ENCODE results near the gene JMJD8.

The JMJD8 gene

GRCh38 chr16:675884-676564, 8.1 kb downstream of the JMJD8 start:
- Histone ChIP-seq H3K9ac (ENCODE audit: low read length) (no peak overlapping the region), H3K9me3 (ENCODE audit: control insufficient read depth, low read depth, low read length) (no peaks in the 10 kb centered on the region), H3K27ac (ENCODE audit: low read length) (no peak overlapping the region), H3K27me3 (ENCODE audit: control insufficient read depth, insufficient read depth, low read length) (no peaks in the 10 kb centered on the region), H3K36me3 (ENCODE audit: control insufficient read depth, low read depth, low read length) (peaks cover 29% of the 10 kb centered on the region), H3K4me1 (ENCODE audit: control insufficient read depth, low read depth, low read length) (peaks cover 4% of the 10 kb centered on the region), H3K4me3 (ENCODE audit: low read length) (no peak overlapping the region)

DNA sequence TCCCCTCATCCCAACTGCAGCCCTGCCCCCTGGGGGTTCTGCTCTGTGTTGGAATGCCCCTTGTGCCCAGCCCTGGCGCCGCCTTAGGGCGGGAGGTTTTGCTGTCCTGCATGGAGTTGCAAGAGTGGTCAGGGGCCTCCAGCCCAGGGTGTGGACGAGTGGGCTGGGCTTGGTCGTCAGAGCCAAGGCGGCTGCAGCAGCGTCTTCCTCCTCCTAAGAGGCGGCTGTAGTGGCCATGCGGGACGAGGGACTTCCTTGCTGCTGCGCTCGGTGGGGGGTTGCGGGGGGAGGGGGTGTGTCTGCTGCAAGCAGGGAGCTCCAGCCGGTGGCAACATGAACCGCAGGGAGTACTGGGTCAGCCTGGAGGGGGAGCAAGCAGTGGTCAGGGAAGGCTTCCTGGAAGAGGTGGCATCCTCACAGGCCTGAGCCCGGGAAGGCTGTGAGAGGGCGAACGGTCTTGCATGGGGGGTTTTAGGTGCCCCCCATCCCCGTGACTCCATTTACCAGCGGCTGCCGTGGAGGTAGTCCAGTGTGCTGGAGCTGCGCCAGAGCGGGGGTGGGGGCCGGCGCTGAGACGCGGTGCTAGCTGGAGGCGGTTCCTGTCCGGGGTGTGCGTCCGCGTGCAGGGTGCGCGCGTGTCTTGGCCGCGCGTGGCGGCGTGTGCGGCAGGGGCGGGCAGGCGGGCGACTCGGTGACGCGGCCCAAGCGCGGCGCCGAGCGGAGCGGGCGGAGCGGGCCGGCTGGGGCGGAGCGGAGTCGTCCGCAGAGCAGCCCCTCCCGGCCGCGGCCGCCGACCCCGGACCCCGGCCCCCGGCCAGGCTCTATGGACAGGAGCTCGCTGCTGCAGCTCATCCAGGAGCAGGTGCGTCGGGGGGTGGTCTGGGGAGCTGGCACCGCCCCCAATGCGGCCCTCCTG, 8.9 kb downstream of the JMJD8 start, which contains the start of gene RHBDL1:
RHBDL1 (plus strand) TSS at position 704 of the 916 bp plus-strand sequence; CDS start at position 824, 120 bp downstream.
- Histone ChIP-seq H3K4me3 (ENCODE audit: low read length) (peak within 1 kb of the TSS; percentile 32), H3K9me3 (ENCODE audit: control insufficient read depth, low read depth, low read length) (no peaks in the 10 kb centered on the region), H3K27ac (ENCODE audit: low read length) (no peak within 1 kb of the TSS), H3K27me3 (ENCODE audit: control insufficient read depth, insufficient read depth, low read length) (no peaks in the 10 kb centered on the region), H3K36me3 (ENCODE audit: control insufficient read depth, low read depth, low read length) (peaks cover 36% of the 10 kb centered on the region), H3K9ac (ENCODE audit: low read length) (no peak within 1 kb of the TSS), H3K4me1 (ENCODE audit: control insufficient read depth, low read depth, low read length) (peaks cover 3% of the 10 kb centered on the region)

- Histone ChIP-seq H3K9ac (ENCODE audit: low read length) (no peak overlapping the region), H3K27me3 (ENCODE audit: control insufficient read depth, insufficient read depth, low read length) (no peaks in the 10 kb centered on the region), H3K27ac (ENCODE audit: low read length) (no peak overlapping the region), H3K4me1 (ENCODE audit: control insufficient read depth, low read depth, low read length) (peaks cover 3% of the 10 kb centered on the region), H3K9me3 (ENCODE audit: control insufficient read depth, low read depth, low read length) (no peaks in the 10 kb centered on the region), H3K36me3 (ENCODE audit: control insufficient read depth, low read depth, low read length) (peaks cover 45% of the 10 kb centered on the region), H3K4me3 (ENCODE audit: low read length) (peak overlapping the region; percentile 32)
Observed at GRCh38 chr16:674214-674881, 9.8 kb downstream of the JMJD8 start.

GRCh38 chr16:673399-673991, 10.6 kb downstream of the JMJD8 start:
- Histone ChIP-seq H3K4me1 (ENCODE audit: control insufficient read depth, low read depth, low read length) (peaks cover 3% of the 10 kb centered on the region), H3K4me3 (ENCODE audit: low read length) (no peak overlapping the region), H3K27me3 (ENCODE audit: control insufficient read depth, insufficient read depth, low read length) (no peaks in the 10 kb centered on the region), H3K9ac (ENCODE audit: low read length) (no peak overlapping the region), H3K36me3 (ENCODE audit: control insufficient read depth, low read depth, low read length) (peaks cover 45% of the 10 kb centered on the region), H3K9me3 (ENCODE audit: control insufficient read depth, low read depth, low read length) (no peaks in the 10 kb centered on the region), H3K27ac (ENCODE audit: low read length) (no peak overlapping the region)

DNA sequence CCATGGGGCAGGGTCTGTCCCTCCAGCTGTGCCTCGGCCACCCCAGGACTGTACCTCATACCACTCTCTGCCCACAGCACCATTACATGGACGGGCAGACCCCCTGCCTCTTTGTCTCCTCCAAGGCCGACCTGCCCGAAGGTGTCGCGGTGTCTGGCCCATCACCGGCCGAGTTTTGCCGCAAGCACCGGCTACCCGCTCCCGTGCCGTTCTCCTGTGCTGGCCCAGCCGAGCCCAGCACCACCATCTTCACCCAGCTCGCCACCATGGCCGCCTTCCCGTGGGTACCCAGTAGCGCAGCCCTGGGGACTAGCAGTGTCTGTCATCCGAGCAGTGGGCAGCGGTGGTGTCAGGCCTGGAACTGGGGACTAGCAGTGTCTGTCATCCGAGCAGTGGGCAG, 11.3 kb downstream of the JMJD8 start:
- no peak overlapping the region for H3K4me3 ChIP-seq (ENCODE audit: low read length)
- H3K9ac ChIP-seq (ENCODE audit: low read length), result no peak overlapping the region
- H3K4me1 ChIP-seq (ENCODE audit: control insufficient read depth, low read depth, low read length), result peaks cover 3% of the 10 kb centered on the region
- no peaks in the 10 kb centered on the region for H3K27me3 ChIP-seq (ENCODE audit: control insufficient read depth, insufficient read depth, low read length)
- H3K9me3 ChIP-seq (ENCODE audit: control insufficient read depth, low read depth, low read length), result no peaks in the 10 kb centered on the region
- H3K36me3 ChIP-seq (ENCODE audit: control insufficient read depth, low read depth, low read length), result peaks cover 45% of the 10 kb centered on the region
- no peak overlapping the region for H3K27ac ChIP-seq (ENCODE audit: low read length)

GRCh38 chr16:672371-672770, 11.8 kb downstream of the JMJD8 start:
- H3K9me3 ChIP-seq (ENCODE audit: control insufficient read depth, low read depth, low read length), result no peaks in the 10 kb centered on the region
- H3K27me3 ChIP-seq (ENCODE audit: control insufficient read depth, insufficient read depth, low read length), result no peaks in the 10 kb centered on the region
- H3K4me3 ChIP-seq (ENCODE audit: low read length), result no peak overlapping the region
- peaks cover 45% of the 10 kb centered on the region for H3K36me3 ChIP-seq (ENCODE audit: control insufficient read depth, low read depth, low read length)
- peaks cover 3% of the 10 kb centered on the region for H3K4me1 ChIP-seq (ENCODE audit: control insufficient read depth, low read depth, low read length)
- H3K27ac ChIP-seq (ENCODE audit: low read length), result no peak overlapping the region
- H3K9ac ChIP-seq (ENCODE audit: low read length), result no peak overlapping the region

DNA sequence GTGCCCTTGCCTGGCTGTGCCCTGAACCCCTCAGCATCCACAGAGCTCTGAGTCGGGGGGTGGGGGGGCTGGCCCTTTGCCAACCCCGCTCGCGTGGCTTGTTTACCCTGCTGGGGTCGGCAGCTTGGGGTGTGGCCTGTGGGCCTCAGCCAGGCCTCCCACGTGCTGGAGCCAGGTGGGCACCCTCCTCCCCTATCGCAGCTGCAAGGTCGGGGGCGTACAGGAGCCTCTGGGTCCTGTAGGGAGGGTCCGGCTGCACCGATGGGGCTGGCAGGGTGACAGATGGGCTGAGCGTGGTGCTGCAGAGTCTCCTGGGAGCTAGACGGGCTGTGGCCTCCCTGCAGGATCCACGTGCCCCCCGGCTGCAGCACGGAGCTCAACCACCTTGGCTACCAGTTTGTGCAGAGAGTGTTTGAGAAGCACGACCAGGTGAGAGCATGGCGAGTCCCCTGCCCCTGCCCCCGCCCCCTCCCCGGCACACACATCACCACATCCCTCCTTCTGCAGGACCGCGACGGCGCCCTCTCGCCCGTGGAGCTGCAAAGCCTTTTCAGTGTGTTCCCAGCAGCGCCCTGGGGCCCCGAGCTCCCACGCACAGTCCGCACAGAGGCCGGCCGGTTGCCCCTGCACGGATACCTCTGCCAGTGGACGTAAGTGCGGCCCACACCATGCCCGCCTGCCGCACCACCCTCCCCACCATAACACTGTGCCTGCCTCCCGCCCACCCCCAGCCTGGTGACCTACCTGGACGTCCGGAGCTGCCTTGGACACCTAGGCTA, 12.6 kb downstream of the JMJD8 start:
- Histone ChIP-seq H3K4me1 (ENCODE audit: control insufficient read depth, low read depth, low read length) (peaks cover 3% of the 10 kb centered on the region), H3K9ac (ENCODE audit: low read length) (no peak overlapping the region), H3K36me3 (ENCODE audit: control insufficient read depth, low read depth, low read length) (peaks cover 45% of the 10 kb centered on the region)

GRCh38 chr16:670485-671352, 13.4 kb downstream of the JMJD8 start:
- H3K27me3 ChIP-seq (ENCODE audit: control insufficient read depth, insufficient read depth, low read length), result no peaks in the 10 kb centered on the region
- H3K4me3 ChIP-seq (ENCODE audit: low read length), result no peak overlapping the region
- H3K4me1 ChIP-seq (ENCODE audit: control insufficient read depth, low read depth, low read length), result peaks cover 3% of the 10 kb centered on the region
- H3K36me3 ChIP-seq (ENCODE audit: control insufficient read depth, low read depth, low read length), result peaks cover 45% of the 10 kb centered on the region
- H3K9ac ChIP-seq (ENCODE audit: low read length), result no peak overlapping the region
- H3K9me3 ChIP-seq (ENCODE audit: control insufficient read depth, low read depth, low read length), result no peaks in the 10 kb centered on the region
- H3K27ac ChIP-seq (ENCODE audit: low read length), result no peak overlapping the region

More for the DNA sequence above, 12.6 kb downstream of the JMJD8 start:
- H3K27me3 ChIP-seq (ENCODE audit: control insufficient read depth, insufficient read depth, low read length), result no peaks in the 10 kb centered on the region
- no peaks in the 10 kb centered on the region for H3K9me3 ChIP-seq (ENCODE audit: control insufficient read depth, low read depth, low read length)
- no peak overlapping the region for H3K27ac ChIP-seq (ENCODE audit: low read length)
- H3K4me3 ChIP-seq (ENCODE audit: low read length), result no peak overlapping the region

DNA sequence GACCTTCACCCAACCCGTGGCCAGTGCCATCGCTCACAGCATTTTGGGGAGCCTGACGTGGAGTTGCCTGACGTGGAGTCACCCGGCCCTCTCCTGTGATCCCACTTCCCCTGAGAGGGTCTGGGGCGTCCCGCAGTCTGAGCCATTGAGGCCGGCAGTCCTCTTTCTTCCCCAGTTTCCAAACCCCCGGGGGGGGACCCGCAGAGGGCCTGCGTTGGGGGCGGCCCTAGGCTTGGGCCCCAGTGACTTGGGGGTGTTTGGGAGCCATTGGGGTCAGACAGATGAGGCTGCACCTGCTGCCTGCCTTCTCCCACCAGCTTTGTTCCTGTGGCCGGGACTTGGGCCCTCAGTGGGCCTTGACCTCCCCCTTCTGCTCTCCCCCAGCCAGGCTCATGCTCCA, 14.5 kb downstream of the JMJD8 start:
- Histone ChIP-seq H3K27ac (ENCODE audit: low read length) (no peak overlapping the region), H3K4me3 (ENCODE audit: low read length) (no peak overlapping the region), H3K9me3 (ENCODE audit: control insufficient read depth, low read depth, low read length) (no peaks in the 10 kb centered on the region), H3K9ac (ENCODE audit: low read length) (no peak overlapping the region), H3K4me1 (ENCODE audit: control insufficient read depth, low read depth, low read length) (peaks cover under 1% of the 10 kb centered on the region), H3K27me3 (ENCODE audit: control insufficient read depth, insufficient read depth, low read length) (no peaks in the 10 kb centered on the region), H3K36me3 (ENCODE audit: control insufficient read depth, low read depth, low read length) (peaks cover 45% of the 10 kb centered on the region)

DNA sequence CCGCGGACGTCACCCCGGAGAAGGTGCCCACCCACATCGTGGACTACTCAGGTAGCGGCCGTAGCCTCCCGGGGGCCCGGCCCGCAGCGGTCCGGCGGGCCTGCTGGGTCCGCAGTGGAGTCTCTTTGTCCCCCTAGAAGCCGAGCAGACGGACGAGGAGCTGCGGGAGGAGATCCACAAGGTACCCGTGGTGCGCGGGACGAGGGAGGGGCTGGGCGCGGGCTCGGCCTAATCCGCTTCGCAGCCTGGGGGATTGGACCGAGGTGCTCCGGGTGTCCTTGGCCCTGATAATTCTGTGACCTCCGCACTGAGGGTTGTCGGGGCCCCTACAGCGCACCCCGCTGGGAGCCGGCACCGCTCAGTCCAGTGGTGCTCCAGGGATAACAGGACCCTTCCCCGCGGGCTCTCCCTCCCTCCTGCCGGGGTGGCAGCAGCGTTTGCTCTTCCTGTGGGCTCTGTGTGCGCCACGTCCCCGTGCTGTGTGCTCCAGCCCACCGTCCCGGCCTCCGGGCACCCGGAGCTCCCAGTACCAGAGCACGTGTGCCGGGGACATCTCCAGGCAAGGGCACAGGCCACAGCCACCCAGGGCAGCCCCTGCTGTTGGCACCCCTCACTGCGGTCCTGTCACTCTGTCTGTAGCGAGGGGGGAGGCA, 15.5 kb downstream of the JMJD8 start:
- Histone ChIP-seq H3K9me3 (ENCODE audit: control insufficient read depth, low read depth, low read length) (no peaks in the 10 kb centered on the region), H3K27ac (ENCODE audit: low read length) (no peak overlapping the region), H3K36me3 (ENCODE audit: control insufficient read depth, low read depth, low read length) (peaks cover 41% of the 10 kb centered on the region), H3K4me3 (ENCODE audit: low read length) (peak overlapping the region; percentile 82), H3K27me3 (ENCODE audit: control insufficient read depth, insufficient read depth, low read length) (no peaks in the 10 kb centered on the region), H3K4me1 (ENCODE audit: control insufficient read depth, low read depth, low read length) (no peaks in the 10 kb centered on the region), H3K9ac (ENCODE audit: low read length) (peak overlapping the region; percentile 72)
